RPMI8226 (cell line): ENCODE data around the gene SYNRG.

Experiments used
- DNase-seq: peaks from one replicate; pipeline ENCODE4 v3.0.0-alpha.2; 2015

SYNRG gene

GRCh38 chr17:37475731-37476420, 133.3 kb downstream of the SYNRG start:
- DNase-seq = no peak

DNA sequence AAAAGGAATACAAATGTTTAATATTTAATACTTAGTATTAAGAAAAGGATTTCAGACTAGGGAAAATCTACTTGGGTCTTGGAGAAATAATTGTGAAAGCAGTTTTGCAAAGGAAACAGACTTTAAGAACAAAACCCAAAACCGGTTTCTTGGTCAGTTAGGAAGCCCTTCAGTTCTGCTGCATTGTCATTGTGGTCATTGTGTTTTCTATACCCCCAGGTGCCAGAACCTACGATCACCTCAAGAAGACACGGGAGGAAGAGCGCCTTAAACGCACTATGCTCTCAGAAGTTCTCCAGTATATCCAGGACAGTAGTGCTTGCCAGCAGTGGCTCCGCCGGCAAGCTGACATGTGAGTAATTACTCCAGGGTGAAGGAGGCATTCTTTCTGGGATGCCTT, 139.0 kb downstream of the SYNRG start:
- DNase-seq = no peak

- no peak for DNase-seq
These were observed 142.7 kb downstream of the SYNRG start for GRCh38 chr17:37466471-37466870.

DNA sequence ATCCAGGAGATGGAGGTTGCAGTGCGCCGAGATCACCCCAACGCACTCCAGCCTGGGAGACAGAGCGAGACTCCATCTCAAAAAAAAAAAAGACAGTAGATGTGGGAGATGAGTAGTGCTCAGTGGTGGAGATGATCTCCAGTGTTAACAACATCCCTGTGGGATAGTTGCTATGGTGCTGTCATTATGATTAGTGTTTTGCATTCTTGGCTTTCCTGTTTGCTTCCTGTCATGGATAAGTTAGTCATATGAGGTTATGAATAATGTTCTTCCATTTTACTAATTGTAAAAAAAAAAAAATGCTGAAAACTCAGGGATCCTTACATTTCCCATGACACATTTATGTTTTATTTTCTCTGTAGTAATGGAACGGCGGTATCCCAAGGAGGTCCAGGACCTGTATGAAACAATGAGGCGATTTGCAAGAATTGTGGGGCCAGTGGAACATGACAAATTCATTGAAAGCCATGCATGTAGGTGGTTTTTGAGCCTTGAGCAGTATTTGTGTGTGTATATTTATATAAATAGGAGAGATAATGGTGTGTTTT, 144.1 kb downstream of the SYNRG start:
- DNase-seq = no peak
